ES-I3 (cell line): Measurements from ENCODE around the gene NR2F1.

Source experiments
- H3K36me3 ChIP-seq: 2 replicates; pipeline ENCODE4 v1.6.1; 2013; ENCODE audit warnings: mild to moderate bottlenecking, low read length, control low read depth, moderate library complexity; ENCODE audit not compliant: insufficient read depth
- H3K4me1 ChIP-seq: 2 replicates; pipeline ENCODE4 v1.6.1; 2013; ENCODE audit warnings: mild to moderate bottlenecking, control low read depth, low read length; ENCODE audit not compliant: insufficient read depth
- H3K9ac ChIP-seq: 2 replicates; pipeline ENCODE4 v1.6.1; 2013; ENCODE audit warnings: low read depth, mild to moderate bottlenecking, low read length, moderate library complexity
- H3K9me3 ChIP-seq: 2 replicates; pipeline ENCODE4 v1.6.1; 2013; ENCODE audit warnings: mild to moderate bottlenecking, low read length, moderate library complexity; ENCODE audit not compliant: control insufficient read depth, insufficient read depth

Gene NR2F1

DNA sequence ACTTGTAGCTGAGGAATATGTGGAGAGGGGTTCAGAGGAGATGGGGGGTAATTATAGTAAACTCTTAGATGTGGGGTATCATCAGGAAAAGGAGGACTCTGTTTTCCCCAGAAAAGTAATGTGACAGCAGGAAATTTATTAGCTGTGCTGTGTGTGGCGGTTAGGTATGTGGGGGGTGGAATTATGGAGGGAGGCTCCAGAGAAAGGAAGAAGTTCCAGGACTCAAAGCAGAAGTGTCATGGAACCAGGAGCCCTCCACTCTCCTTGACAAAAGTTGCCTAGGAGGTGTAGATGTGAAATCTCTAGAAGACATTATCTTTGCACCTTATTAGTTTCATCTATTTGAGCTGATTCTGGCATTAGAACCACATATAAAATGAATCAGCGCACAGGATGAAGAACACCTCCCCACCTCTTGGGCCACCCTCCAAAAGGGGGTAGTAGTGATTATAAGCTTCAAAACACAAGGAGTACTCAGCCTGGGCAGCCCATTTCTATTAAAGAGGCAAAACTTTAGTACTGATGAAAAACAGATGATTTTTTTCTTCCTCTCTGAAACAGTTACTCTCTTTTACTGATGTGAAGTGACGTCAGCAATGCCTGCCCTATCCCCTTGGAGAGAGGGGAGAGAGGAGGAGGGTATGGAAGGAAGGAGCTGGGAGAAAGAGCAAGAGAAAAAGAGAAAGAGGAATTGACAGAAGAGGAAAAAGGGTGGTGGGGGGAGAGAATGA, 18.2 kb downstream of the NR2F1 start:
- Histone ChIP-seq H3K36me3 (no peaks in the 10 kb centered on the region), H3K4me1 (no peaks in the 10 kb centered on the region; the same call in 1 of the 2 replicates), H3K9me3 (peaks cover 5% of the 10 kb centered on the region; the same call in 1 of the 2 replicates), H3K9ac (no peak overlapping the region)

DNA sequence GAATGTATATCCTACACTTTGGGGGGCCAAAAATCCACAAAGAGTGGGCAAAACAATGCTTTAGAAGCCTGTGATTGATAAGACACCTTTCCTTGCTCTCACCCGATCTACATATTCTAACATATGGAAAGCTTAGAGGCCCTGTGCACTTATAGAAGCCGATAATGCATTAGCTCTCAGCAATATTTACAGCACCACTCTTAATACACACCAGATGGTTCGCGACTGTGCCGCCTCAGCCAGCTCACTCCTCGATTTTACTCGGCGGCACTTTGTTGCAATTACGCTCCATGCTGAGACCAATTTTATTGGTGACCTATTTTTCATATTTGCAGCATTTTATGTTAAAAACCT, 18.8 kb downstream of the NR2F1 start:
- H3K9ac ChIP-seq, result no peak overlapping the region
- H3K4me1 ChIP-seq, result no peaks in the 10 kb centered on the region; the same call in 1 of the 2 replicates
- peaks cover 5% of the 10 kb centered on the region; the same call in 1 of the 2 replicates for H3K9me3 ChIP-seq
- no peaks in the 10 kb centered on the region for H3K36me3 ChIP-seq

DNA sequence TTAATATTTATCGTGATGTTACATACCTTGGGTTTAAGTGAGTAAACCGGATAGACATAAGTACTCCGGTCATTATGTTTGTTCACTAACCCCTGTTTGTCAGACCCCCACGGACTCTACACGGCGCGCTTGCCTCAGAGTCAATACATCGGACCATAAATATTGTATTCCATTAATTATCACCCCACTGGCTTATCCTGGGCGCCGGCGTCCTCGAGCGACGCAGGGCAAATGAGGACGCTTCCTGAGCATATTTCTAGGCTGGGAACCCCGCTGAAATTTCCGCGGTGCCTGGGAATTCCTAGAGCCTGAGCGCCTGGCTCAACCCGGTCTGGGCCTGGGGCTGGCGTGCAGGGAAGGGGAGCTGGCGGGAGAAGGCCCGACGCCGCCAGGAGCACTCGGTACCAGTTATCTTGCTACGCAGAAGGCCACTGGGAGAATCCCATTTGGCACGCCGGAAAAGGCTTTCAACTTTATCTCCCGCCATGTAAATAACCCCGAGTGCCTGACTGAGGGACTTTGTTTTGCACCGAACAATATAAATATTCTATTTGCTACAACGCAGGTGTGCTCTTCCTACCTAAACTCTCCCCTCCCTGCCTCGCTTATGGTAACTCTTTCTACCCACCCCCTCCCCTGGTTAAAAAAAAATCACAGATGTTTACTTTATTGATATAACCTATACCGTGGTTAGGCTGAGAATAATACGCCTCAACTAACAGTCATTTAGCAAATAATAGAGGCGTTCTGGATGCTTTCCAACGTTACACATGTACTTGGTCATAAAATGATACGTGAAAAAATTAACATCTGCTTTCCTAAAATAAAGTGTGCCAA, 19.4 kb downstream of the NR2F1 start:
- no peak overlapping the region for H3K9ac ChIP-seq
- H3K9me3 ChIP-seq, result peaks cover 5% of the 10 kb centered on the region; the same call in 1 of the 2 replicates
- H3K4me1 ChIP-seq, result peaks cover 2% of the 10 kb centered on the region; the same call in 1 of the 2 replicates
- H3K36me3 ChIP-seq, result no peaks in the 10 kb centered on the region

DNA sequence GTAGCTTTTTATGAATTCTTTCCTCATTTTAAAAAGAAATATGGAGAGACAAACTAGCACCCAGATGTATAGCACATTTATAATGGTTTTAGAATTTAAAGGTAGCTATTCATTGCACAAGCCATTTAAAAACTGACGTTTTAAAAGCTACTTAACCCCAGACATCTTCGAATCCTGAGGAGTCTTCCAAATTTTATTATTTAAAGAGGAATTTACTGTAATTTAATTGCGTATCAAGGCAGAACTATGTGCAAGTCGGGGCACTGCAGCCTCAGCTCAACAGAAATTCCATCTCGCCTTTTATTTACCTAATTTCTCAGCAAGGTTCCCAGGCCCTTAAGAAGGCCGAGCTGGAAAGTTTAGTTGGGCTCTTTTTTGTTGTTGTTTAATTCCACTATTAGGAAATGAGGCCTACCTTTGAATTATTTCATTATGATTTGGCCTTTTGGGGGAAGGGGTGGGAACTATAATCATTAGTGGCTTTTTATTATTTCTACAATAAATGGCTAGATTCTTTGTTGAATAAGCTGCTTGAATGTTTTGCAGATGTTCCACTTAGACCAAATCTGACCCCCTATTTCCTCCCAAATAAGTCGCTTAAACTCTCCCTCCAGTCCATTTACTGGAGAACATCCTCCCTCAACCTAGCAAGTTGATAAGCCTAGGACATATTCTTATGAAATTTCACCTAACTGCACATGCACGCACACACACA, 20.2 kb downstream of the NR2F1 start:
- H3K9me3 ChIP-seq, result peaks cover 5% of the 10 kb centered on the region; the same call in 1 of the 2 replicates
- no peaks in the 10 kb centered on the region for H3K36me3 ChIP-seq
- H3K4me1 ChIP-seq, result peaks cover 4% of the 10 kb centered on the region; the same call in 1 of the 2 replicates
- H3K9ac ChIP-seq, result no peak overlapping the region

DNA sequence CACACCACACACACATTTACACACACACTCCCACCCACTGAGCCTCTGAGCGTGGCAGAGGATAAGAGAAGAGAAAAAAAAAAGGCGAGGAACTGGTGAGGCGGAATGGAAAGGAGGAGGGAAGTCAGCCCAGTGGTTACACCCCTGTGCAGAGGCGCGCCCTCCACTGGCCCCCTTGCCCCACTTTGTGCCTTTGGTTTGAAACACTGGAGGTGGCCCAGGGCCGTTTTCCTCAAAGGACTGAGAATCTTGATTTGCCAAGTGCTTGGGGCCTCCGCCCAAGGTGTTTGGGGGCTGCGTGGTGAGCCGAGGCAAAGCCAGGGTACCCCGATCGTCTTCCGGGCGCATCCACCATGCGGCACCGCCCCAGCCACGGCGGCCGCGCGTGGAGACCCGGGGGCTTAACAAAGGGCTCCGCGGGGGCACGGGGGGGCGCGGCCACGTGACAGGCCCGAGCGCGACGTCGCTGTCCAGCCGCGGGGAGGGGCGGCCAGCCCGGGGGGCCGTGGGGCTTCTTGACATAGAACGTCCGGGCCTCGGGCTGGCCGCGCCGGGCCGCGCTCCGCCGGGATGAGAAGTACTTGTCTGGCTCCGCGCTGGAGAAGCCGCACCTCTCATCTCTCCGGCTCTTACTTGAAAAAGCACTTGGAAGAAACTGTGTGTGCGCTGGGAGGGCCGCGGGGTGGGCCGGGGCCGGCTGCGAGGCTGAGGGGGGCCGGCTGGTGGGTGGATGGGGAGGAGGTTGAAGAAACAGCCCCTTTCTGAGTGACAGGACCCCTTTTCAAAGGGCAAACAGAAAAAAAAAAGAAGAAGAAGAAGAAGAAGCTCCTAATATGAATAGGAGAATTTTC, 21.0 kb downstream of the NR2F1 start:
- Histone ChIP-seq H3K4me1 (peaks cover 4% of the 10 kb centered on the region; the same call in 1 of the 2 replicates), H3K9ac (no peak overlapping the region), H3K9me3 (peaks cover 5% of the 10 kb centered on the region; the same call in 1 of the 2 replicates), H3K36me3 (no peaks in the 10 kb centered on the region)

DNA sequence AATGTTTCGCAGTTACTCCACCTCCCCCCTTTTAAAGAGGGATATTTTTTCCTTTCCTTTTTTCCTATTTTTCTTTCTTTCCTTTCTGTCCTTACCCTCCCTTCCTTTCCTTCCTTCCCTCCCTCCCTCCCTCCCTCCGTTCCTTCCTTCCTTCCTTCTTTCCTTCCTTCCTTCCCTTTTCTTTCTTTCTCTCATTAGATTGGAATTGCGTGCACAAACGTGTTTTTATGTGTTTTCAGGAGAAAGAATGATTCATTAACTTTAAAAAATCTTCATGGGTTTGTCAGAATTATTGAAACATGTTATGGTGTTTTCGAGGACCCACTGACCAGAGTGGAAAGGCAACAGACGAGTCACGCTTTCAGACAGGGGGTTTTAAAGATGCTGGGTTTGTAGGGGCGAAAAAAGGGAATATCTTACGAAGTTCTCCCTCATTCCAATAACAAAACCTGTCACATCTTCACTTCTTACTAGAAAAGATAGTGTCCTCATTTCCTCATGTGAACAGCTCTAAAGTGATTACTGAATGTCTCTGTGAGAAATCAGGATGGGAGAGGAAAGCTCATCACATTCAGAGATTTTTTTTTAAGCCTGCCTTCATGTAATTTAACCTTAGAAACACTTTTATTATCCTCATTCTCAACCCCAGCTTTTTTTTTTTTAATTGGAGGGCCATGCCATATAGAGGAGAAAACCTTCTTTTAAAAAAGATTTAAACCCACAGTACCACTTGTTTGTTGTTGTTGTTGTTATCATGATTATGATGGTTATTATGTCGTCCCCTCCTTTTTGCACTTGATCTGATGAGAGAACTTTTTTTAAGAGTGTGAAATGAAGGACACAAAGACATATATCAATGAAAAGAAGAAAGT, 21.9 kb downstream of the NR2F1 start:
- Histone ChIP-seq H3K36me3 (no peaks in the 10 kb centered on the region), H3K9ac (no peak overlapping the region), H3K4me1 (peaks cover 4% of the 10 kb centered on the region; the same call in 1 of the 2 replicates), H3K9me3 (peaks cover 5% of the 10 kb centered on the region; the same call in 1 of the 2 replicates)

DNA sequence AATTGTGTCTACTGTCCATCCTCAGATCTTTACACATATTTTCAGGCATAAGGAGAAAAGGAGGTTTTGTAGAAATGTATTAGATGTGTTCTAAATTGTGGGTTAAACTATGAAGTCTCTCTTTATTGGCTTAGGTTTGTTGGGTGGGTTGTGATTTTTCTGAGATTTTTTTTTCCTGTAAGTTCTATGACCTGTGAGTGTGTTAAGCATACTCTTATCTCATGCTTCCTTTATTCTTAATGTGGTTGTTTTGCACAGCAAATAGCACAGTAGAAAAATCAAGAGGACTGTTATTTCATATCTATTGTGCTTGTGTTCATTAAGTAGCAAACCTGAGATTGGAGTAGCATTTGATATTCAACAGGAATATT, 23.3 kb downstream of the NR2F1 start:
- Histone ChIP-seq H3K9ac (no peak overlapping the region), H3K9me3 (peaks cover 5% of the 10 kb centered on the region; the same call in 1 of the 2 replicates), H3K36me3 (no peaks in the 10 kb centered on the region), H3K4me1 (peaks cover 4% of the 10 kb centered on the region; the same call in 1 of the 2 replicates)

DNA sequence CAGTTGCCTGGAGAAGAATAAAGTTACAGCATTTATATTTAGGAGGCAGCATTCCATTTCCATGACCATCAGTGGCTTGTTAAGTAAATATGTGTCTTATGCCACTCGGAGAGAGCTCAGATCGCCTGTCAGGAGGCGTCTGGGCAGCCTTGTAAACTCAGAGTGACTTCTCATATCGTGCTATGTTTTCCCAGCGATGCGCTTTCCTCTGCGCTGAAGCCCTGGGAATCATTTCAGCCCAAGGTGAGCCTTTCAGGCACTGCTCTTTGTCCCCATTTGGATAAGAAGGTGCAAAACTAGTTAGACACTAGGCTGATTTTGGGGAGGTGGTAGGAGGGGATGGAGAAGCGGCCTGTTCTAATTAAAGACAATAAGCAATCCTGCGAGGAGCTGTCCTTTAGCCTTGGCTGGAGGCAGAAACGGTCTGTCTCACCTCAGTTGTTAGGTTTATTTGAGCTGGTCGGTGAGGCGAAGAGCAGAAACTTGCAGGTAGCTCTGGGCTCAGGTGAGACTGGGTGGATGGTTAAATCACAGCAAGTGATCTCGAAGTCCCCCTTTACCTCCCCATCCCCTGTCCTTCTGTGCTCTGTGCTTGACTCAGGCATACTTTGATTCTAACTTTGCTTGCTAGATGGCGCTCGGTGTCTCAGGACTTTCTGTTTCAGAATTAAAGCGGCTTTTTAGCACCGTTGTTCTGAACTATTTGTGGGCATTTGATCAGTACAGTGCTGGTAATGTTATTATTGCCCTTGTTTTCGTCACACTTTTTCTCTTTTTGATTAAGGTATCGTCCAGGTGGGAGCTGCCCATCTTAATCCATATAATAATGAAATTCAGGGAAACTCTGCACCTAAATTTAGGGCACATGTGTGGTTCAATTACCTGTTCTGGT, 24.6 kb downstream of the NR2F1 start:
- H3K9me3 ChIP-seq, result peaks cover 5% of the 10 kb centered on the region; the same call in 1 of the 2 replicates
- H3K9ac ChIP-seq, result no peak overlapping the region
- peaks cover 4% of the 10 kb centered on the region; the same call in 1 of the 2 replicates for H3K4me1 ChIP-seq
- no peaks in the 10 kb centered on the region for H3K36me3 ChIP-seq

DNA sequence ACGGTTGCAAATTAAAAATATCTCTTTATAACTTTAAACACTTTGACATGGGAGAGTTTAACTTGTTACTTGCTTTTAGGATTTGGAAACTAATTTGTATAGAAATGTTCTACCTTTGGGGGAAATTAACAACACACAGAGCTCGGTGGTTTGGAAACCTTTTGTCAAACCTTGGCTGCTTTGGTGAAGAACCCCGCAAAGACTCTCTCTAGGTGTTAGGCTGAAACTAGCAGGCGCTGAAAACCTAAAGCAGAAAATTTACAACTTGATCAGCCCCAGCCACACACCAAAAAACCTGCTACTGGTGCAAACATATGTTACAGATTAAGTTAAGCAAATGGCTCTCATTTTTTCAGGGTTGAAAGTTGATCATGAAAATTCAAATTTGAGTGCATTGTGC, 25.8 kb downstream of the NR2F1 start:
- no peak overlapping the region for H3K9ac ChIP-seq
- no peaks in the 10 kb centered on the region for H3K36me3 ChIP-seq
- peaks cover 4% of the 10 kb centered on the region; the same call in 1 of the 2 replicates for H3K4me1 ChIP-seq
- H3K9me3 ChIP-seq, result peaks cover 1% of the 10 kb centered on the region; the same call in 1 of the 2 replicates

DNA sequence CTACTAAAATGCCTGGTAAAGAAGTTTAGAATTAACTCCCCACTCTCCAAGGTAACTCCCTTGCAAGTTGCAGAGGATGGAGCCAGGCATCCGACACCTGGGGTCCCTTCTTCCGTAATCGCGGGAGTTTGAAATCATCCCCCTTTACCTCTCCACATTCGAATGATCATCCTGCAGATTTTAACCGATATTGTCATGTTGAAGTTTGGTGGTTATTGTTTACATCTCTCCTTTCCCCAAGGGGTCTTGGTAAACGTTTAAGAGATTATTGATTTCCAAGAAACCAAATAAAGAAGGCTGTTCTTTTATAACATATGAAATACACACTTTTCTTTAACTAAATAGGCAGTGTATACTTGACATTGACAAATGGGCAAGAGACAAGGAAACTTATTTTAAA, 26.7 kb downstream of the NR2F1 start:
- Histone ChIP-seq H3K4me1 (peaks cover 4% of the 10 kb centered on the region; the same call in 1 of the 2 replicates), H3K9me3 (no peaks in the 10 kb centered on the region), H3K9ac (no peak overlapping the region), H3K36me3 (no peaks in the 10 kb centered on the region)

DNA sequence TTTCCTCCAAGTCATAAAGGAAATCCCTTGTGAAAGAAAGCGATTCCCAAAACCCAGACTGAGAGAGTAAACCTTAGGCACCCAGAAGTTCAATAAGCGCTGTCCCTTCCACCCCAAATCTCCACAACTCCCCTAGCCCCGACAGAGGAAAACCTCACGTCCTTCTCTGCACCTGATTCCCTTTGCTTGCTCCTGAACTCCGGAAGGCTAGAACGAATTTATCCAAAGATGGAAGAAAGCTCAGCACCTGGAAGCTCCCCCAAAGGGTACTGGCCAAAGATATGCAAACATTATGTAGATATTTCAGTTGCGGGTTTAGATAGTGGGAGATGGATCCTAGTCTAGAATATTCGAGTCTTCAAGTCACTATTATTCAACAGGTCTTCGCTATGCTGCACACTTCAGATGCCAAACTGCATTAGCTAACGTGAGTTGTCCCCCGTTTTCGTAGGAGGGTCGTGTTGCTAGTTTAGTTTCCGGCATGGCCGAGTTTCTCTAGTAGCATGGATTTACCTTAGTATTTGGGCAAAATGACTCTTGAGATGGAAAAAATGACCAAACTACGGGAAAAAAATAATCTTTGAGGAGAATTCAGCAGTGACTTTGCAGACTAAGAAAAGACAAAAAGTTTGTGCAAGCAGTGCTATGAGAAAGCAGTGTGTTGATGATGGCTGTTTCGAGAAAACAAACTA, 27.7 kb downstream of the NR2F1 start:
- Histone ChIP-seq H3K9me3 (no peaks in the 10 kb centered on the region), H3K9ac (no peak overlapping the region), H3K4me1 (peaks cover 4% of the 10 kb centered on the region; the same call in 1 of the 2 replicates), H3K36me3 (no peaks in the 10 kb centered on the region)
